Umbilical cord (tissue), 2 donors: ENCODE results near the gene PRPS1. TPM values are rescaled to one million over a fixed set of nuclear protein-coding genes. Genes with fewer than 3 reads are reported as not detected.
"Not testable (repeated sequence)": the region's sequence is repeated elsewhere in the genome, so short reads cannot be mapped to it uniquely, and the experiment has no call there.

Source experiments
- DNase-seq: peaks from one replicate; pipeline ENCODE4 v3.0.0-alpha.2; 2015; ENCODE audit warnings: low spot score
- total RNA-seq: library from RNA; depleted of rRNA; stranded (reverse); fragments of >200 nt; gene quantifications from one replicate; pipeline ENCODE4 v1.2.3, GENCODE V29; 2014; ENCODE audit warnings: low replicate concordance; ENCODE audit not compliant: insufficient read depth

The PRPS1 gene
- total RNA-seq, 1 donor from 2014 or later: 6.5 TPM

DNA sequence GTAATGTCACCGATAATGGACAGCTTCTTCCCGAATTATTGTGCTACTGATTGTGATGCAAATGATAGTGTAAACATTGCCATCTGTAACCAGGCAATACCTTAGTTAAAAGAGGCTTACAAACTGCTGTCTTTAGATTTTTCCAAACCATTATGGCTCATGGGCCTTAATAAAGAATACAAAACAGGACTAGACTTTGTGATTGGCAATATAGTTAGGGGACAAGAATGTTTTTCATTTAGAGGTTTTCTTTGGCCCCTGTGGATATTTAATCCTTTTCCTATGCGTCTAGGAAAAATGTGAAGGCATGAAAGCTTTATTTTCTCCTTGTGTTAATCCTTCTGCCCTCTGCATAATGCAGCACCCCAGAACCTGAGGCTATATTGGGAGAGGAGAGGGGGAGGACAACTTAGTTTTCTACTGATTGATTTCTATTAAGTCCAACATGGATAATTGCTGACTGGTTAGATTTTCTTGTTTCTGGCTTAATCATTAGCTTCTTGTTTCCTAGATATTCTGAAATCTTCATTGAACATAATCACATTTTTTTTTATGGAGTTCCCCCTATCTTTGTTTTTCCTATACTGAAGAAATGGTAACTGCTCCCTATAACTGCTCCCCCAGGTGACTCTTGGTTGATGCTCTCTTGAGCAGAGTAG lies 1.9 kb downstream of the PRPS1 start:
- no peak for DNase-seq

DNA sequence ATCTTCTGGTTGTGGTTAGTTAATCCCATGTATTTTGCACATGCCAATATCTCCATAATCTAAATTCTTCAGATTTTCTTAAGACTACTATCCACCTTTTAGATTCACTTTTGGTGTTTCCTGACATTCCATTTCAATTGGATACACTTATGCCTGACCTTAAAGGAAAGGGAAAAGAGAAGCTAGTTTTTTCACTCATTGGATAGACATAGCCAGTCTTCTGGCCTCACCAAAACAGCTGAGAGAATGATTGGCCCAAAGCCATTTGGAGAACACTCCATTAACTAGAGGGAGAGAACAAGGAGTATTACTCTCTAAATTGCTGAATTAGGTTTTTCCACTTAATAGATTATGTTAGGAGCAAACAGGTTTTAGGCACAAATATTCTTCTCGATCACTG lies 4.0 kb downstream of the PRPS1 start:
- DNase-seq: no peak

- no peak for DNase-seq
Measured at GRCh38 chrX:107646735-107647134, 18.4 kb downstream of the PRPS1 start.

DNA sequence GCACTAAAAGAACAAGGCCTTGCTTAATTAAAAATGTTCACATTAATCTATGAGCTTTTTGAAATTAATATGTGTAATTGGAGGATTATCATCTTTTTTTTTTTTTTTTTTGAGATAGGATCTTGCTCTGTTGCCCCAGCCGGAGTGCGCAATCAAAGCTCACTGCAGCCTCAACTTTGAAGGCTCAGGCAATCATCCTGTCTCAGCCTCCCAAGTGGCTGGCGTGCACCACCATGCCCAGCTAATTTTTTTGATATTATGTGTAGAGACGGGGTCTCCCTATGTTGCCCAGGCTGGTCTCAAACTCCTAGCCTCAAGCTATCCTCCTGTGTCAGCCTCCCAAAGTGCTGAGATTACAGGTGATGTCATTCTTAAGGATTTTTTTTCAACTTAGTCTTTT lies 20.0 kb downstream of the PRPS1 start:
- DNase-seq: no peak

GRCh38 chrX:107654566-107654871 lies 26.2 kb downstream of the PRPS1 start:
- DNase-seq: no peak

DNA sequence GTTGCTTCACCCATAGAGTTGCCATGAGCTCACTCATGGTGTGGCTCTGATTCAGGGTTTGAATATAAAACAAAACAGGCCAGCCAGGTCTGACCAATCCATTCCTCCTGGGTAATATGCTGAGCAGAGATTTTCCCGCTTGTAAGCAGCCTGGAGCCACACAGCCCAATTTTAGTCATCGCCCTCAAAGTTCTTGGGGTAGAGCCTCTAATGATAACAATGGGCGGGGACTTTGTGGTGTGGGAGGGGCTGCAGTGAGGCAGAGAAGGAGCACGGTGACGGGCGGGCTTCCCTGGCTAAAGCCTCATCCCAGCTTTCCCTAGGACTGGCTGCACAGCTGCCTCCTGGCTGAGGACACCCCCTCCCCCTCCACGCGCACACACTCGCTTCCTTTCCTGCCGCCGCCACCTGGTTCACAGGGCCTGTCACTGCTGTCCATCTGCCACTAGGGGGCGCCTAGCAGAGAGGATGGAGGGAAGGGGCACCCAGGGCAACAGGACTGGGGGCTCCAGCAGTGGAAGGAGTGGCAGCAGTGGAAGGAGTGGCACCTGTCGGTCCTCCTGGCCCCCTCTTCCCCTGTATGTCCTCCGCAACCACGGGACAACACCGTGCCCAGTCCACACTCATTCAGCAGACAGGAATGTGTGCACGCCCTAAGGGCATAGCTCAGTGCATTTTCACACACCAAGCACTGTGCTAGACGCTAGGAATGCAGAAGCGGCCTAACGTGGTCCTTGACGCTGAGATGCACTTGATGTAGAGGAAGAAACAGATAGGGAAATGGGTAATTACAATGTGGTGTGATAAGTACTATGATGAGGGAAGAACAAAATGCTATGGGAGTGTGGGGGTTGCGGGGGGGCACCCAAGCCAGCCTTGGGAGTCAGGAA lies 26.8 kb downstream of the PRPS1 start:
- peak; percentile 40 for DNase-seq

GRCh38 chrX:107656978-107657377 lies 28.7 kb downstream of the PRPS1 start:
- no peak for DNase-seq

- DNase-seq: no peak
Measured at GRCh38 chrX:107658660-107659059, 30.4 kb downstream of the PRPS1 start.

GRCh38 chrX:107659286-107659685 lies 31.0 kb downstream of the PRPS1 start:
- DNase-seq: no peak

- DNase-seq: peak; percentile 54
Measured at GRCh38 chrX:107659768-107660167, 31.5 kb downstream of the PRPS1 start.

DNA sequence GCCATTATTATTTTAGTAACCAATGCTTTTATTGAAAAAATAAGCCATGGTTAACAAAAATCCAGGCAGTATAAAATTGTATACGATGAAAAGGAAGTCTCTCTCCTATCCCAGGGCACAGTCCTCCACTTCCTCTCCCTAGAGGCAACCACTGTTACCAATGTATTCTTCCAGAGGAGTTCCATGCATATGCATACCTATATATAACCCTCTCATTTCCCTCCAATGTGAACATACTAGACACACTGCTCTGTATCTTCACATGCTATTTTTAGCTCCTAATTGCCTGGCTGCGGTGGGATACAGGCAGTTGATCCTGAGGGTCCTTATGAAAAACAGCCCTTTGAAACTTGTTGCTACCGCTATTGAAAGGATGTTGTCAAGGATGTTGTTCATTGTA lies 33.8 kb downstream of the PRPS1 start:
- DNase-seq: no peak

DNA sequence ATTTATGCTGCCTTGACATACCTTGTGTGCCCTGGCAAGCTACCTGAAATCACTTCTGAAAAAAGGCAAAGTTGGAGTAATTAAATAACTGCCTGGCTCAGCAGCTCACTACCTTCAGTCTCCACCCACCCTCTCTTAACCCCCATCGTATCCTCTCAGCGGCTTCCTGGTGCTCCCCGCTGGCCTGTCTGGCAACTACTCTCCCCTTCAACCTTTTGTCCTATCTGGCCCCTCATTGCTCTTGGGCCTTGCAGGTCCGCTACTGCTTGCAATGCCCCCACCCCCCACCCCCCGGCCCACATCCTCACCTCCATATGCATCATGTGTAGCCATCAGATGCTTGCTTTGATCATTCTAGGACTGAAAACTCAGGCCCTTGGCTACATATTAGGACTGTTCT lies 34.5 kb downstream of the PRPS1 start:
- no peak for DNase-seq

DNA sequence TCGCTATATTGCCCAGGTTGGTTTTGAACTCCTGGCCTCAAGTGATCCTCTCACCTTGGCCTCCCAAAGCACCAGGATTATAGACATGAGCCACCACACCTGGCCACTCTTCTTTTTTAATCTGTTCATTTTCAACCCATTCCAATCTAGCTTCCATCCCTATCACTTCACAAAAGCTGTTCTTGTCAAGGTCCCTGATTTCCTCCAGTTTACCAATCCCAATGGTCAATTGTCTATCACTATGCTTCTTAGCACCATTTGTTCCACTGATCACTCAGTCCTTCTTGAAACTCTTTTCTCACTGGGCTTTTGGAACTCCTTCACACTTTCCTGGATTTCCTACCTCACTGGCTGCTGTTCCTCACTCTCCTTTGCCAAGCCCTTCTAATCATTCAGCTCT lies 38.6 kb downstream of the PRPS1 start:
- no peak for DNase-seq

GRCh38 chrX:107667426-107667825 lies 39.1 kb downstream of the PRPS1 start:
- DNase-seq: no peak

DNA sequence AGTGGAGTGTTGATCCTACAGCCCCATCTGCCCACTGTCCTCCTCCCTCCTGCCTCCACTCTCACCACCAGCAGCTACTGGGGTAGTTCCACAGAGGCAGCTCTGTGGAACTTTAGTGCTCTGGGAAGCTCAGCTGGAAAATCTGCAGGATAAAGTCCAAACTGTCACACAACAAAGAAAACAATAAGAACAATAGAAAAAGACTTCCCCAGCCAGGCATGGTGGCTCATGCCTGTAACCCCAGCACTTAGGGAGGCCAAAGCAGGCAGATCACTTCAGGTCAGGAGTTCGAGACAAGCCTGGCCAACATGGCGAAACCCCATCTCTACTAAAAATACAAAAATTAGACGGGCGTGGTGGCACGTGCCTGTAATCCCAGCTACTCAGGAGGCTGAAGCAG lies 40.4 kb downstream of the PRPS1 start:
- DNase-seq: not testable (repeated sequence)

DNA sequence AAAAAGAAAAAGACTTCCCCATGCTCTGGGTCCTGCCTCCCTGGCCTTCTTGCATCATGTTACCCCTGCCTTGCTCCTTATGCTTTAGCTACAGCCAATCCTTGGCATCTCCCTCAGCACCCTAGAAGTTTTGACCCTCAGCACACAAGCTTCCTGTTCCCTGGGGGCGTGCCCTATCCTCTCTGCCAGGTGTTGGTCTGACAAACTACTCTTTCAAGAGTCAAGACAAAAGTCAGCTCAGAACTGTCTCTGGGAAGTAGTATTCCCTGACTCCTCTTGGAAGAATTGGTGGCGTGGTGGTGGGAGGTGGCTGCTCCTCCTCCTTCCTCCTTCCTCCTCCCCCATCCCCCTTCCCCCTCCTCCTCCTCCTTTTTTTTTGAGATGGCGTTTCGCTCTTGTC lies 41.0 kb downstream of the PRPS1 start:
- DNase-seq: no peak

DNA sequence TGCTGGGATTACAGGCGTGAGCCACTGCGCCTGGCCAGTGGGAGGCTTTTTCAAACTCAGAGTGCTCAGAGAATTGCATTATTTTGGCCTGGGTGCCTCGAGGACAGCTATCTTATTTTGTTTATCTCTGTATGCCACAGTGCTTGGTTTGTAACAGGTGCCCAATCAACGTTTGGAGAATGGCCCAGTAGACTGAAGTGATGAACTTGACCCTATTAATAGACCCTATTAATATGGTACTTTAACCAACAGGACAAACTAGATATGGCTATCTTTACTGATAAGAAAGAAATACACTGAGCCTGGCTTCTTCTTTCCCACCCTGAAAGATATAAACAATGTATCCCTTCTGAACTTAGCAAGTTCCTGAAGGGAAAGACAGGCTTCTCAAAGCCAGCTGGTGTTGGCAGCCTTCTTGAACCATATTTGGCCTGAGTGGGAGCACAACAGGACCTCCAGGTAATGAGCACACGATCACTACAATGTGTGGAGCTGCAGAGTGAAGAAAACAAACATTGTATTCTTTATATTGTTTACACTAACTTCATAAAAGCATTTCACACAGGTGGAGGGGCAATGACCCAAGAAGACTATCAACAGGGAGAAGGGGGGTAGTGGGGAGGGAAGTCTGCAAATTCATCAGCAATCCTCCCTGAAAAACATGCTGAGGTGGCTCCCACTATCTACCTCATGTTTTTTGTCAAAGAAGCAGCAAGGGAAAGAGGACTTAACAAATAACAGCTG lies 41.7 kb downstream of the PRPS1 start:
- no peak for DNase-seq

- DNase-seq: not testable (repeated sequence)
Measured at GRCh38 chrX:107671256-107671655, 42.9 kb downstream of the PRPS1 start.

GRCh38 chrX:107672955-107673378 lies 44.7 kb downstream of the PRPS1 start:
- peak; percentile 80 for DNase-seq

DNA sequence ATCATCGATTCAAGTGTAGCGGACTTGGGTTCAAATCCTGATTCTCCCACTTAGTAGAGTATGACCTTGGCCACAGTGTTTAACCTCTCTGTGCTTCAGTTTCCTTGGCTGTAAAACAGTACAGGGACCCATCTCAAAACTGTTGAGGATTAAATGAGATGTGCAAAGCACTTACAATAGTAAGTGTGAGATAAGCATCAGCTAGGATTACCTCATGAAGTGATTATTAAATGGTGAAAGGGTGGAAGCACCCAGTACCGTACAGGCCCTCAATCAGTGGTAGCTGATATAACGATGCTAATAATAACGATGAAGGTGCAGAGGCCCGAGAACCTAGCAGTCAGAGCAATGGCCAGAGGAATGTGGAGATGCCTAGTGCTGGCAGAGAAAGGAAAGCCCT lies 45.1 kb downstream of the PRPS1 start:
- no peak for DNase-seq

GRCh38 chrX:107673933-107674479 lies 45.7 kb downstream of the PRPS1 start:
- DNase-seq: peak; percentile 72
